Muscle layer of duodenum (tissue), 2 donors: ENCODE measurements around the gene GLI3.

Source experiments
- H3K27ac ChIP-seq: one replicate; pipeline ENCODE4 v1.7.0; 2013; ENCODE audit warnings: mild to moderate bottlenecking, low read length
- H3K27me3 ChIP-seq: one replicate; pipeline ENCODE4 v1.7.0; 2013; ENCODE audit warnings: low read depth, mild to moderate bottlenecking, control low read depth, low read length
- H3K36me3 ChIP-seq, 2 donors: one replicate each; pipeline ENCODE4 v1.7.0; 2013; ENCODE audit warnings: low read length in 2 of 2, control low read depth in 1 of 2, mild to moderate bottlenecking in 1 of 2; ENCODE audit not compliant: insufficient read depth in 2 of 2, control insufficient read depth in 1 of 2
- H3K4me1 ChIP-seq, 2 donors: one replicate each; pipeline ENCODE4 v1.7.0; 2013; ENCODE audit warnings: low read length in 2 of 2, mild to moderate bottlenecking in 2 of 2, control low read depth in 1 of 2, moderate library complexity in 1 of 2; ENCODE audit not compliant: insufficient read depth in 2 of 2, control insufficient read depth in 1 of 2
- H3K4me3 ChIP-seq, 2 donors: one replicate each; pipeline ENCODE4 v1.7.0; 2013; ENCODE audit warnings: low read length in 2 of 2, low read depth in 1 of 2, mild to moderate bottlenecking in 1 of 2
- H3K9me3 ChIP-seq, 2 donors: one replicate each; pipeline ENCODE4 v1.7.0; 2013; ENCODE audit warnings: low read length in 2 of 2, control low read depth in 1 of 2, mild to moderate bottlenecking in 1 of 2; ENCODE audit not compliant: control insufficient read depth in 1 of 2
- donor health status: healthy.

Gene GLI3

GRCh38 chr7:42156291-42156865 is 80.6 kb downstream of the GLI3 start:
- Histone ChIP-seq H3K27me3 (no peaks in the 10 kb centered on the region), H3K36me3 (no peaks in the 10 kb centered on the region), H3K9me3 (no peaks in the 10 kb centered on the region), H3K27ac (no peak overlapping the region), H3K4me1 (peaks cover 0 to 62% of the 10 kb centered on the region in 2 donors), H3K4me3 (no peak overlapping the region)

GRCh38 chr7:42155584-42156290 is 81.3 kb downstream of the GLI3 start:
- H3K4me1 ChIP-seq: peaks cover 0 to 65% of the 10 kb centered on the region in 2 donors
- H3K27me3 ChIP-seq: no peaks in the 10 kb centered on the region
- H3K36me3 ChIP-seq: no peaks in the 10 kb centered on the region
- H3K27ac ChIP-seq: no peak overlapping the region
- H3K9me3 ChIP-seq: no peaks in the 10 kb centered on the region
- H3K4me3 ChIP-seq: no peak overlapping the region

- Histone ChIP-seq H3K9me3 (no peaks in the 10 kb centered on the region), H3K27ac (no peak overlapping the region), H3K27me3 (no peaks in the 10 kb centered on the region), H3K36me3 (no peaks in the 10 kb centered on the region), H3K4me1 (peaks cover 0 to 66% of the 10 kb centered on the region in 2 donors), H3K4me3 (no peak overlapping the region)
These were observed 82.8 kb downstream of the GLI3 start for GRCh38 chr7:42154173-42154572.

GRCh38 chr7:42152329-42153205 is 84.4 kb downstream of the GLI3 start:
- Histone ChIP-seq H3K4me3 (peak overlapping the region in 1 of 2 donors; percentile 43), H3K4me1 (peaks cover 0 to 62% of the 10 kb centered on the region in 2 donors), H3K36me3 (no peaks in the 10 kb centered on the region), H3K27me3 (no peaks in the 10 kb centered on the region), H3K9me3 (no peaks in the 10 kb centered on the region), H3K27ac (no peak overlapping the region)

GRCh38 chr7:42151309-42151708 is 85.7 kb downstream of the GLI3 start:
- Histone ChIP-seq H3K27me3 (no peaks in the 10 kb centered on the region), H3K4me1 (peaks cover 0 to 52% of the 10 kb centered on the region in 2 donors), H3K36me3 (no peaks in the 10 kb centered on the region), H3K27ac (no peak overlapping the region), H3K4me3 (peak overlapping the region; percentile 2 to 43), H3K9me3 (no peaks in the 10 kb centered on the region)

GRCh38 chr7:42145539-42145938 is 91.5 kb downstream of the GLI3 start:
- H3K9me3 ChIP-seq: no peaks in the 10 kb centered on the region
- no peaks in the 10 kb centered on the region for H3K27me3 ChIP-seq
- H3K4me1 ChIP-seq: peaks cover 0 to 34% of the 10 kb centered on the region in 2 donors
- H3K4me3 ChIP-seq: no peak overlapping the region
- no peaks in the 10 kb centered on the region for H3K36me3 ChIP-seq
- no peak overlapping the region for H3K27ac ChIP-seq

- no peak overlapping the region for H3K27ac ChIP-seq
- no peaks in the 10 kb centered on the region for H3K9me3 ChIP-seq
- no peaks in the 10 kb centered on the region for H3K27me3 ChIP-seq
- peaks cover 0 to 27% of the 10 kb centered on the region in 2 donors for H3K4me1 ChIP-seq
- no peaks in the 10 kb centered on the region for H3K36me3 ChIP-seq
- no peak overlapping the region for H3K4me3 ChIP-seq
These were observed 92.4 kb downstream of the GLI3 start for GRCh38 chr7:42144604-42145003.

GRCh38 chr7:42143711-42144600 is 93.1 kb downstream of the GLI3 start:
- Histone ChIP-seq H3K36me3 (no peaks in the 10 kb centered on the region), H3K27ac (no peak overlapping the region), H3K9me3 (no peaks in the 10 kb centered on the region), H3K27me3 (no peaks in the 10 kb centered on the region), H3K4me3 (no peak overlapping the region), H3K4me1 (peaks cover 0 to 23% of the 10 kb centered on the region in 2 donors)

GRCh38 chr7:42142089-42142488 is 94.9 kb downstream of the GLI3 start:
- H3K4me1 ChIP-seq: peaks cover 0 to 41% of the 10 kb centered on the region in 2 donors
- H3K4me3 ChIP-seq: no peak overlapping the region
- no peak overlapping the region for H3K27ac ChIP-seq
- no peaks in the 10 kb centered on the region for H3K36me3 ChIP-seq
- no peaks in the 10 kb centered on the region for H3K9me3 ChIP-seq
- no peaks in the 10 kb centered on the region for H3K27me3 ChIP-seq

GRCh38 chr7:42139751-42140150 is 97.3 kb downstream of the GLI3 start:
- Histone ChIP-seq H3K36me3 (no peaks in the 10 kb centered on the region), H3K4me3 (no peak overlapping the region), H3K4me1 (peaks cover 0 to 56% of the 10 kb centered on the region in 2 donors), H3K27ac (no peak overlapping the region), H3K27me3 (no peaks in the 10 kb centered on the region), H3K9me3 (no peaks in the 10 kb centered on the region)
